ENCODE measurements around the gene STARD9.
A peak's percentile ranks its signal among the peaks of the same experiment; 100 is the strongest.
"Not testable (repeated sequence)": the region's sequence is repeated elsewhere in the genome, so short reads cannot be mapped to it uniquely, and the experiment has no call there.

The STARD9 gene

DNA sequence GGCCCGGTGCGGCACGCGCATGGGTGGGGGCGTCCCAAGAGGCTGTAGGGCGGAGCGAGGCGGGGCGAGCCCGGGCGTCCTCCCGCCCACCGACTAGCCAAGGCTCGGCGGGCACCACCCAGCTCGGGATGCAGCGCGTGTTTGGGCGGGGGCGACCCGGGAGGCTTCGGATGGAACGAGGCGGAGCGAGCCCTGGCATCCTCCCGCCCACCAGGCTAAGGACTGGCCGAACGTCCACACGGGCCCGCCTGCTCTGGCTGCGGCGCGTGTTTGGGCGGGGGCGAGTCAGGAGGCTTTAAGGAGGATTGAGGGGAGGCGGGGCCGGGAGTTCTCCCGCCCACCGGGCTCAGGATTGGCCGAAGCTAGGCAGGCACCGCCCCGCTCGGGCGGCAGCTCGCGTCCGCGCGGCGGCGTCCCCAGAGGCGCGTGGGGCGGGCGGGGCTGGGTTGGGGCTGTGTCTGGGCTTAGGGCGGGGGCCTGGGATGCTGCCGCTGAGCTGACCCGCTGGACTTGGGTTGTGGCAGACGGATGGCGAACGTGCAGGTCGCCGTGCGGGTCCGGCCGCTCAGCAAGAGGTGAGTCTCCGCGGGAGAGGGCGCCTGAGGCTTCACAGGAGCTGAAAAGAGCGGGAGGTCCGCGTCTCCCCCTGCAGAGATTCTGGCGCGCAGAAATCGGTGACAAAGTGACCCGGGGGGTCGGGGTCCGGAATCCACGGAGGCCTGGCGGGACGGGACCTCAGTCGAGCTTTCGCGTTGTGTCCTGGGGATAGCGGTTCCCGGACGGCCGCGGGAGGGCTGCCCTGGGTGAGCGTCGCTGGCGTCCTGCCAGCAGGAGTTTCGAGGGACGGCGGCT lies at the start of gene STARD9:
STARD9 (plus strand) TSS at position 419 of the 852 bp plus-strand sequence; CDS start at position 529, 110 bp downstream.
- peak; percentile 99 for DNase-seq (ENCODE audit: low read depth)

DNA sequence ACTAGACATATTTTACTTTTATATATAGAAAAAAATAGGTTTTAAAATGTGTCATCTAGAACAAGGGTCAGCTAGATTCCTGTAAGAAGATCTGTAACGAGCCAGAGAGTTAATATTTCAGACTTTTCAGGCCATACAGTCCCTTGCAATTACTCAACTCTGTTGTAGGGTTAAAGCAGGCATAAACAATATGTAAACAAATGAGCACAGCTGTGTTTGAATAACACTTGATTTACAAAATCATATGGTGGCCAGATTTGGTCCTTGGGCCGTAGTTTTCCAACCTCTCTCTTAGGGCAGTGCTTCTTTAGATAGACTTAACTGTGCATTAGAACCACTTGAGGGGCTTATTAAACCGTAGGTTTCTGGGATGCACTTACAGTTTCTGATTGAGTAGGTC lies 46.4 kb upstream of the STARD9 start:
- no peak for DNase-seq (ENCODE audit: low read depth)

DNA sequence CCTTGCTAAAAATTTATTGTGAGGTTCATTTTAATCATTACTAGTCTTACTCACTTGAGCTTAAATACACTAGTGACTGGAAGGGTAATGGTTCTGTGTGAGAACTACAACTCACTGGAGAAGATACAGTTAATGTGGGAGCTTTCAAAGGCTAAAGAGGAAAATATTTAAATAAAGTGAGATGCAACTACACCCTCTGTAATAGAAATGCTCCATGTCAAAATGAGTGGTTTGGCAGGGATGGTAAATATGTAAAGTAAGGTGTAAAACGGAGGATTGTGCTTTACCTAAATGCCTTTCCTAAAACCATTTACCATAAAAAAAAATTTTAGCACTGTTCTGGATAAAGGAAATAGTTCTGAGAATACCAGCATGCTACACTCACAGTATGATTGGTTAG lies 42.2 kb upstream of the STARD9 start:
- DNase-seq (ENCODE audit: low read depth): no peak

DNA sequence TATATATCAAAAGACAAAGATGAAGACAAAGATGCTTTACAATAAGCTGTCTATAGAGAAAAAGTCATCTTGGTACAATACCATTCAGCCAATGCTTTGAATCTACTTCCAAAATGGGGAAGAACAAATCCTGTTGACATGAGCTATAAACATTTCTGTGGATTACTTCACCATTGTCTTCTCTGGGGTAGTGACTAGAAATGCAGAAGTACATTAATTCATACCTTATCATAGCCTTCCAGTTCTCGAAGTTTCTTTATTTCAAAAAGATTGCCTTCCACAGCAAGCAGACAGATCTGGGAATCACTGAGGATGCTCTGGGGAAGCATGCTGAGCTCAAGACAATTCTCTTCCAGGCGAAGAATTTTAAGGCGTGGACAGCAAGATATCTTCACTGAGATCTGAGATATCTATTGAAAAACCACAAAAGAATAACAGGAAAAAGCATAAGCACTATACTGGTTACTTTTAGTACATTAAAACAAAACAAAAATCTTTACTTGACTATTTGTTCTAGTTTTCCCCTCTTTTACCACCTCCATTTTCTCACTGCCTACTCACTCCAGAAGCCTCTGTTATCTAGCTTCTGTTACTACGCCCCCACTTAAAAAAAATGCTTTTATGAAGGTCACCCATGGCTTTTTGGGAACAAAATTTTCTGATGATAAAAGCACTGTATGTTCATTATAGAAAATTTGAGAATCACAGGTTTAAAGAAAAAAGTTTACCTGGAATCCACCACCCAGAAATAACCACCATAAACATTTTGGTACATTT lies 30.4 kb upstream of the STARD9 start:
- DNase-seq (ENCODE audit: low read depth): peak; percentile 27

DNA sequence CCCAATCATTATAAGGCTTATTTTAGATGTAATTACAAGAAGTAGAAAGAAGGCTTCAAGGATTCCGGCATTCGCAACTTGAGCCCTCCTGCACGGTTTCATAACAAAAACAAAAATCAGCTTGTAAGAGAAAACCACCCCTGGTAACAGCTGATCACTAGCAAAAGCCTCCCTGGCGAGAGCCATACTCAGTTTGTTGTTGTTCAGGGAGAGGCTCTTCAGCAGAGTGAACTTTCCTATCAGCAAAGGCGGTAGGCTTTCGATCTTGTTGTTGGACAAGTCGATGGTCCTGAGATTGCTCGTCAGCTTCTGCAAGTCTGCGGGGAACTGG lies 27.5 kb upstream of the STARD9 start:
- no peak for DNase-seq (ENCODE audit: low read depth)

DNA sequence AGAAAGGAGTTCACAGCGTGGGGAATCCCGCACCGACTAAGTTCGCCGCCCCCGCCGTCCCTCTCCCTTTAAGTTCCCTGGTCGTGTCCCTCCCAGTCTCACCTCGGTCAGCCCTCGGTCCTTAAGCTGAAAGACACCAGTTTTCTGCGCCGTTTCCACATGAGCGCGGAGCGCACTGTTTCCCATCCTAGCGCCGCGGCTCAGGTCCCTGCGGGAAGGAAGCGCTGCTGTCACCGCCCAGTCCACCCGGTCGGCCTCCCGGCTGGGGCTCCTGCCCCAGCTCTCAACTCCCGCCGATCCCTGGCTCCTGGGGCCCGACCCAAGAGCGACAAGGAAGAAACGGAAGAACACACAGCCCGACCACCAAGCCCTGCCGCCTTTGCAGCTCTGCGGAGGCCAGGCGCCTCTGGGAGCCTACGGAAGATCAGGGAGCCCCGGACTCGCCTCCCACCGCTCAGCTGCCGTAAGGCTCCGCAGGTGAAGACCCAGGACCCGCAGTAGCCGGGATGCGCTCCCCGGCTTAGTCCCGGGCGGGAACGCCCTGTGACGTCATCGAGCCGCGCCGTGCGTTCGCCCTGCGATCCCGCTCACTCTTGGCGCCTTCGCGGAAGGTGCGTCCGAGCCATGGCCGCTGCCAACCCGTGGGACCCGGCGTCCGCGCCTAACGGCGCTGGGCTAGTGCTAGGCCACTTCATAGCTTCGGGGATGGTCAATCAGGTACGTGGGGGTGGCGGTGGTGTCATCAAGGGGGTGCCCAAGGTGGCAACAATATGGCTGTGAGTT lies 27.0 kb upstream of the STARD9 start, which contains the start of the genes HAUS2 and LRRC57:
HAUS2 (plus strand) TSS at position 590 of the 783 bp plus-strand sequence; CDS start at position 625, 35 bp downstream.
LRRC57 (minus strand) TSS at position 545 of the 783 bp plus-strand sequence; CDS start at position 186, 359 bp downstream.
- DNase-seq (ENCODE audit: low read depth): peak; percentile 83

DNA sequence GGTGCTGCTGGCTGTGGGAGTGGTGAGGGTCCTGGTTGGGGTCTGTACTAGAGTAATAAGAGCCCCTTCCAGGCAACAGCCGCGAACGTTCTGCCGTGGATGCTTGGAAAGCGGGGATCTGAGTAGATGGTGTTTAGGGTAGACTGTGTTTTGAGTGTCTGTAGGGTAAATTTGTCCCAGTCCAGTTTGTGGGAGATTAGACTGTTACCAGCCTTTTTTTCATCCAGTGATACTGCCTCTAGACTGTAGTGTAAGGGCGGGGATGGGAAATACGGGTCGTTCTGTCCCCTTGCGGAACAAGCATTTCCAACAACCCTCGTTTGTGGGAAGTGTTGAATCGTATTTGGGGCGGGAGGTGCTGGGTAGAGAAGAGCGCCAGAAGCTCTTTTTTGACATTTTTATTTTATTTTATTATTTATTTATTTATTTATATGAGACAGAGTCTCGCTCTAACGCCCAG lies 26.3 kb upstream of the STARD9 start:
- DNase-seq (ENCODE audit: low read depth): peak; percentile 57

DNA sequence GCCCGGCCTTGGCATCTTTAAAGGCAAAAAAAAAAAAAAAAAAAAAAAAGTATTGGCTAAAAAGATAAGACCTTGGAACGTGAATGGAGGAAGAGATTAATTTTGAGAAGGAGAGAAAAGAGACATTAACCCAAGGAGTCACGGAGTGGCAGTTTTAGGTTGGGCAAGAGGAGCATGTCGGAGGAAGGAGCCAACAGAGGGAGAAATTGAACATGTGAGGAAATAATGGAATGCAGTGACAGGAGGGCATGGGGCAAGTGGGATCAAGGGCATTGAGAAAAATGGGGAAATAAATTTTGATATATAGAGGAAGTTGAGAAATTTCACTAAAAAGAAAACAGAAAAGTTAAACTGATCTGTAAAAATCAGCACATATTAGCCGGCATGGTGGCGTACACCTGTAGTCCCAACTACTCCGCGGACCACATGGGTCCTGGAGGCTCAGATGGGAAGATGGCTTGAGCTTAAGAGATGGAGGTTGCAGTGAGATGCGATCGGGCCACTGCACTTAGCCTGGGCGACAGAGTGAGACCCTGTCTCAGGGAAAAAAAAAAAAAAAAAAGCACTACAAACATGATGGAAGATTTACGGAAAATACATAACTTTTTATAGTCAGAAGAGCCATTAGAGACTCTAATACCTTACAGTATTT lies 25.5 kb upstream of the STARD9 start:
- DNase-seq (ENCODE audit: low read depth): no peak

DNA sequence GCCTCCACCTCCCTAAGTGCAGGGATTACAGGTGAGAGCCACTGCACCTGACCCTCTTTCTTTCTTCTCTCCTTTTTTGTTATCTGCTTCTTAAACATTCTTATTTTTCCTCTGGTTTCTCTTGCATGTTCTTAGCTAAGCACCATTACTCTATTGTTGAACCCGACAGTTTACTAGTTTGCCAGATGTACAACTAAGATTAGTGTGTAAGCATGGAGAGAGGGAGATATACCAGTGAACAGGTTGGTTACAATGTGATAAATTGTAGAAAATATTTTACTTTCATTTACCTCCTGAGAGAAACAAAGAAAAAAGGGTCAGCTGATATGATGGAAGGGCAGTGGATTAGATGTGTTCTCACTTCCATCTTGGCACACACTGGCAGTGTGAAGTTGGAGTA lies 21.9 kb upstream of the STARD9 start:
- DNase-seq (ENCODE audit: low read depth): no peak

DNA sequence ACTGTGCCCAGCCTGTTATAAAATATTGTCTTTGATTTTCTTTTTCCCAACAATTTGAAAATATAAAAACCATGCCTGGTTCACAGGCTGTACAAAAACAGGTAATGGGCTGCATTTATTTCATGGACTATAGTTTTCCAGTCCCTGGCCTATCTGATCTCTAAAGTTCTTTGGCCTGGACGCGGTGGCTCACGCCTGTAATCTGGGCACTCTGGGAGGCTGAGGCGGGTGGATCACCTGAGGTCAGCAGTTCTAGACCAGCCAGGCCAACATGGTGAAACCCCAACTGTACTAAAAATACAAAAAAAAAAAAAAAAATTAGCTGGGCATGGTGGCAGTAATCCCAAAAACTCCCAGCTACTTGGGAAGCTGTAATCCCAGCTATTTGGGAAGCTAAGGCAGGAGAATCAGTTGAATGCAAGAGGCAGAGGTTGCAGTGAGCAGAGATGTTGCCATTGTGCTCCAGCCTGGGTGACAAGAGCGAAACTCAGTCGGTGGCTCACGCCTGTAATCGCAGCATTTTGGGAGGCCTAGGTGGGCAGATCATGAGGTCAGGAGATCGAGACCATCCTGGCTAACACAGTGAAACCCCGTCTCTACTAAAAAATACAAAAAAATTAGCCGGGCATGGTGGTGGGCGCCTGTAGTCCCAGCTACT lies 18.7 kb upstream of the STARD9 start:
- not testable (repeated sequence) for DNase-seq (ENCODE audit: low read depth)

DNA sequence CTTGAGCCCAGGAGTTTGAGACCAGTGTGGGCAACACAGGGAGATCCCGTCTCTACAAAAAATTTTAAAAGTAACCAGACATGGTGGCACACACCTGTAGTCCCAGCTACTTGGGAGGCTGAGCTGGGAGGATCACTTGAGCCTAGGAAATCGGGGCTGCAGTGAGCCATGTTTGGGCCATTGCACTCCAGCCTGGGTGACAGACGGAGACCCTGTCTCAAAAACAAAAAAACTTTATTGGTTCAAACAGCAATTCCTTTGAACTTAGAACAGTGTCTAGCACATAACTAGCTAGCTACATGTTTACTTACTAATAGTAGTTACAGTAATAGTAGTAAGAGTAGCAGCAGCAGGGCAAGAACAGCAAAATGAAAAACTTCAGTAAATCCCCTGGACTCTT lies 16.7 kb upstream of the STARD9 start:
- no peak for DNase-seq (ENCODE audit: low read depth)

DNA sequence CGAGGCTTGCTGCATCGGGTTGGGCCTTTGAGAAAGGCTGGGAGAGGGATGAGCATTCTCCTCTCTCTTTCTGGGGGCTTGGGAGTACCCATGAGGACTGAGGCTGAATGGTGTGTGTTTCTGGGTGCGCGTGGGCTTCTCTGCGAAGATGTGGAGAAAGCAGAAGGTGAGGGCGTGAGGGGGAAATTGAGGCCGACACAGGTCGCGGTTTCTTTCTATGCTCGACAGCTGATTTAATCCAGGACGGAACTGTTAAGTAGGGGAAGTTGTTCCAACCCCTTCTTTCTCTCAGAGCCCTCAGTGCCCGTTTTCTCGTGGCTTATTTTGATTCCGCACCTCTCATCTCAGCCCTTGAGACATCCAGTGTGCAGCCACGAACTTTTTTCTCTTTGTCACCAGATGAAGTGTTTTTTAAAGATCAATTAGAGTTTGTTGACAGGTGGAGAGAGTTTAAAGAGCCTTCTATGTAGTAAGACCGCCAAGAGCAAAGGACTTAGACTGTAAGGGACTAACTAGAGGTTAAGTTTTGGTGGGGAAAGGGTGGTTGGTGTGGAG lies 711 bp downstream of the STARD9 start:
- no peak for DNase-seq (ENCODE audit: low read depth)

DNA sequence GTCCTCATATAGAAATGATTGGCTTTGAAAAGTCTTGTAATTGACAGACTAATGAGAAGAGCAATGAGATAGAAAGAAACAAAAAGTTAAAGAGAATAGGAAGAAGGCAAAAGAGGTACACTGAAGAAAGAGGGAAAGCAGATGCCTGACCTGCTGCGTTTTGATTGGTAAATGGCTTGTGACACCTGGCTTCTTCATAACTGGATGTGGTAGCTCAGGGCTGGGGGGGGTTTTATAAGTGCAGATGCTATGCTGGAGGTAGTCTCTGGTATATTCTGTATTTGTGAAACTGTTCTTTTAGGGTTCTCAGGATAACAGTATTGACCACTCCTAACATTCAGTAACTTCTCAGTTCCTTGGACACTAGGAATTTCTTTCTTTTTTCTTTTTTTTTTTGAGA lies 1.4 kb downstream of the STARD9 start:
- no peak for DNase-seq (ENCODE audit: low read depth)

DNA sequence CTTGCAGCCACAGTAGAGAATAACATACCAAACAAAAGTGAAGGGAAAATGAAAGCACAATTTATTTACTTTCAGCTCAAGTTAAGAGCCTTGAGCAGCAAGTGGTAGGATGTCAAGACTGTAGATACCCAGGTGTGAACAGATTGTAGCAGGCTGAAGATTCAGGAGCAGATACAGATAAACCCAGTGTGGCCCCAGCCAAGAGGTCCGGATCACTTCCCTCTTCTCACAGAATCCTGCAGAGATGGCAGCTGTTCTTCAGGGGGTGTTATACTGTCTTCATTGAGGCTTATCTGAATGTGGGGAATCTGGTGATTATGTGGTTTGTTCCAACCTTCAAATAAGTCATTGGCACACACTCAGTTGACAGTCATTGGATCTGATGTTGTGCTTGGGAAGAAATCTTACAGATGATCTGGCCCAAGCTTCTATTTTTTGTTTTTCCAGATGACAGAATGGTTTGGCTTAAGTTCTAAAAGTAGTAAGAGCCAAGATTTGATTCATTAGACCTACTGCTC lies 2.2 kb downstream of the STARD9 start:
- DNase-seq (ENCODE audit: low read depth): peak; percentile 72

DNA sequence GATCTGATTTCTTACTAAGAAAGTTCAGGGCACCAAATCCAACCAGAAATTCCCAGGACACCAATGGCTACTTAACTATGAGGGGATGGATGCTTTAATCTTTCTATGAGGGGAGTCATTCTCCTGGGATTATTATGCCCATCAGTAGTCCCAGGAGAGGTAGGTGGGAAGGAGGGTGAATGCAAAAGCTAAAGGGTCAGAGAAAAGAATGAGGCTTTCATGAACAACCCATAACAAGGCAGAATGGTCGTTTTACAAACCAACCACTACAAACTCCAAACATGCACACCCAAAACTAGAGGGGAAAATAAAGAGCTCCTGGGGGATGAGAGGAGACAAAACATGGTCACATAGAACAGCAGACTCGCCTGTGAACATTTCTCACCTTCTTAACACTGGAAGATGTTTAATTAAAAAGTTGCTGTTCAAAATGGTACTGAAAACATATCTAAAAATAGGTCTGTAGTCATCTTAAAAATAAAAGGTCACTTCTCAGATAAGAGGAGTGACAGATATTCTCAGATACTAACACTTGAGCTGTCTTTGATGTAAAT lies 3.7 kb downstream of the STARD9 start:
- DNase-seq (ENCODE audit: low read depth): no peak

DNA sequence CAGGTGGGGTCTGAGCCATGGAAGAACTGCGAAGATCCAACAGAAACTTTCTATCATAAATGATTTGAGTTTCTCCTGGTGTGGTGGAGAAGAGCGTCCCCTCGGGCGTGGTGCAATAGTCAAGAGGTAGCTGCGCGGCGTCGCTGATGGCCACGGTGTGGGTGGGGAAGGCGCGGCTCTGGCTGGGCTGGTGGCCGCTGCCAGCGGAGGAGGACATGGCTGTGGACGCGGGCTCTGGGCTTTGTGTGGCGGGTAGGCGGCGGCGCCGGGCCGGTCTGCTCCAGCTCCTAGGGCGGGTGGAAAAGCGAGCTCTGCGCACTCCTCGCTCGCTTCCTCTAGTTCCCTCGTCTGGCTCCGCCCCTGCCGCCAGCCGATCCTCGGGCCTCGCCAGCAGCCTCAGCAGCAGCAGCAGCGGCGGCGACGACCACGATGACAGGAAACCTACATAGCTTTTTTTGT lies 5.9 kb downstream of the STARD9 start:
- peak; percentile 86 for DNase-seq (ENCODE audit: low read depth)

DNA sequence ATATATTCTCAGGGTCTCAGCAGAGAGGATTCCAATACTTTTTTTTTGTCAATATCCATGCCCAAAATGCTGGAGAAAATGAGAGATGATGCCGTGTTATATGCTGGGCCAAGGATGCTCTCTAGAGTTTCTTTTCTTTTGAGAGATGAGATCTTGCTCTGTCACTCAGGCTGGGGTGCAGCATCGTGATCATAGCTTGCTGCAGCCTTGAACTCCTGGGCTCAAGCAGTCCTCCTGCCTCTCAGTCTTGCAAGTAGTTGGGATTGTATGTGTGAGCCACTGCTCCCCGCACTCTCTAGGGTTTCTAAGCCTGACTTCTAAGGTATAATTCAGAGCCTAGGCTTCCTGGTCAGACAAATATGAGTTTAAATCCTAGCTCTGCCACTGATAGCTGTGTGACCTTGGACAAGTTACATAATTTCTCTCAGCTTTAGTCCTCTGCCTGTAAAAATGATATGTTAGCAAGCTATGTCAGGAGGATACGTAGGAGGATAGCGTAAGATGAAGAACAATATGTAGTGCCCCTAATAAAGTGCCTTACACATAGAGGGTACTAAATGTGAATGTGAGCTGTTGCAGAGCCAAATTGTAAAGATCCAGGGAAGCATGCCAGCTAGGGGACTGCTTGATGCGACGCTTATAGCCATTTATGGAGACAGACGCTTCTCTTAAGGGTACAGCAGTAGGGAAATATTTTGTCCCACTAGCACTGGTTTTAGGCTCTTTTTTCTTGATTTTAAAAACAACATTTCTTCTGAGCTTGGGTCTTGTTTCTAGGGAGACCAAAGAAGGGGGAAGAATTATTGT lies 7.4 kb downstream of the STARD9 start:
- no peak for DNase-seq (ENCODE audit: low read depth)

DNA sequence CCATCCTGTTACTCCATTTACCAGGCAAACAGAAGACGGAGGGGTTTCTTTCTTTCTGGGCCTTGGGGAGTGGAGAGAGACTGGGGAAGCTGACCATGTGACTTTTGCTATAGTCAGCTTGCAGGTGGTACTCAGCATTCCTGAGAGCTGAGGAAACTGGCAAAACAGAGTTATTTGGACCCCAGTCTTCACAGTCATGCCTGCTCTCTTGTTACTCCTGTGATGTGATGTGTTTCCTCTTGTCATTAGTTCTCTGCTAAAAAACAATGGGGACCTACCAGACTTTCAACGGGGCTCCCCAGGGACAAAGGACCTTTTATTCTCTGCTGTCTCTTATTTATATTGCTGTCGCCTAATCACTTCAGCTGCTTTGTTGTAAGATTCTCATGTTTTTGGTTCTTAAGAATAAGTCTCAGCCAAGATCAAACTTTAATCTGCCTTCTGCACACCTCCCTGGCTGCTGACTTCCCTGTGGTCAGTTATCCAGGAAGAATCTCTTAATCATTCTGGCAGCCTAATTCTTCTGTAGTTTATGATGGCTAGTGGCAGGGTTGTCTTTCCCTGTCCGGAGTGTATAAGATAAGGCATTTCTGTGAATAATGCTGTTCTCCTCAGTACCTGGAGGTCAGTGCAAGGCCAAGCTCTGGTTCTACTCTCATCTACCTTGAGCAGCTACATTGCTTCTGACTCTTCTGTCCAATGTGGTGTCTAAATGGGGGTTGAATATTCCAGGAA lies 8.8 kb downstream of the STARD9 start:
- peak; percentile 25 for DNase-seq (ENCODE audit: low read depth)
